Peyer's patch (tissue), 4 donors: ENCODE results near the gene MOSMO. TPM values are rescaled to one million over a fixed set of nuclear protein-coding genes. Genes with fewer than 3 reads are reported as not detected.
"Not testable (repeated sequence)": the region's sequence is repeated elsewhere in the genome, so short reads cannot be mapped to it uniquely, and the experiment has no call there.

Source experiments
- DNase-seq, 3 donors: peaks; one replicate each; pipeline ENCODE4 v3.0.0-alpha.2; 2017 to 2019
- H3K27ac ChIP-seq, 4 donors: fragments of 200-600 bp; sonication (generic); one replicate each; pipeline ENCODE4 v1.5.1; 2016 to 2019
- H3K27me3 ChIP-seq, 2 donors: fragments of 200-600 bp; sonication (generic); one replicate each; pipeline ENCODE4 v1.5.1; 2019
- H3K36me3 ChIP-seq, 3 donors: fragments of 200-600 bp; sonication (generic); one replicate each; pipeline ENCODE4 v1.5.1; 2016 to 2019
- H3K4me1 ChIP-seq, 4 donors: fragments of 200-600 bp; sonication (generic); one replicate each; pipeline ENCODE4 v1.5.1; 2016 to 2019
- H3K4me3 ChIP-seq, 4 donors: fragments of 200-600 bp; sonication (generic); 1 replicate in 3 of 4; 2 replicates in 1 of 4; pipeline ENCODE4 v1.5.1; 2016 to 2019; ENCODE audit warnings: mild to moderate bottlenecking in 1 of 4
- H3K9me3 ChIP-seq, 4 donors: fragments of 200-600 bp; sonication (generic); one replicate each; pipeline ENCODE4 v1.5.1; 2016 to 2019; ENCODE audit warnings: mild to moderate bottlenecking in 1 of 4
- CTCF ChIP-seq, 6 experiments: fragments of 450-650 bp in 4 of 6; fragments of 200-600 bp in 2 of 6; sonication (generic) in 1 of 6; IDR thresholded peaks; one replicate each; pipeline ENCODE4 v1.5.1; 2017 to 2019; ENCODE audit warnings: antibody characterized with exemption in 6 of 6, mild to moderate bottlenecking in 3 of 6, moderate library complexity in 1 of 6
- POLR2A ChIP-seq, 2 donors: fragments of 450-650 bp; IDR thresholded peaks; one replicate each; pipeline ENCODE4 v1.5.1; 2017; ENCODE audit warnings: antibody characterized with exemption in 2 of 2, mild to moderate bottlenecking in 2 of 2, moderate library complexity in 2 of 2
- total RNA-seq, 4 donors: library from RNA; depleted of rRNA; stranded (reverse); fragments of >200 nt; gene quantifications; one replicate each; pipeline ENCODE4 v1.1.0, GENCODE V29; 2016

MOSMO gene
- total RNA-seq, 4 donors from 2014 or later = 9.9 to 28.0 (median 13.4) TPM

GRCh38 chr16:21991621-21992020 is 16.3 kb upstream of the MOSMO start:
- Histone ChIP-seq H3K9me3 (no peaks in the 10 kb centered on the region), H3K36me3 (no peaks in the 10 kb centered on the region), H3K4me1 (peaks cover 0 to 5% (median 0%) of the 10 kb centered on the region in 4 donors), H3K27ac (no peak overlapping the region), H3K27me3 (no peaks in the 10 kb centered on the region), H3K4me3 (no peak overlapping the region)
- DNase-seq = no peak
- no peak for TF ChIP-seq CTCF (IDR thresholded peaks at IDR 0.05)
- TF ChIP-seq POLR2A (IDR thresholded peaks at IDR 0.05) = no peak

- Histone ChIP-seq H3K27me3 (no peaks in the 10 kb centered on the region), H3K4me1 (peaks cover 0 to 5% (median 0%) of the 10 kb centered on the region in 4 donors), H3K36me3 (no peaks in the 10 kb centered on the region), H3K9me3 (no peaks in the 10 kb centered on the region), H3K27ac (no peak overlapping the region), H3K4me3 (no peak overlapping the region)
- no peak for TF ChIP-seq POLR2A (IDR thresholded peaks at IDR 0.05)
- TF ChIP-seq CTCF (IDR thresholded peaks at IDR 0.05) = no peak
- DNase-seq = no peak
Observed at GRCh38 chr16:21994856-21995465, 12.9 kb upstream of the MOSMO start.

- Histone ChIP-seq H3K27ac (no peak overlapping the region), H3K4me1 (peaks cover 0 to 14% (median 0%) of the 10 kb centered on the region in 4 donors), H3K27me3 (no peaks in the 10 kb centered on the region), H3K4me3 (no peak overlapping the region), H3K36me3 (no peaks in the 10 kb centered on the region), H3K9me3 (no peaks in the 10 kb centered on the region)
- no peak for TF ChIP-seq CTCF (IDR thresholded peaks at IDR 0.05)
- TF ChIP-seq POLR2A (IDR thresholded peaks at IDR 0.05) = no peak
- DNase-seq = no peak
Observed at GRCh38 chr16:21996923-21997696, 10.8 kb upstream of the MOSMO start.

DNA sequence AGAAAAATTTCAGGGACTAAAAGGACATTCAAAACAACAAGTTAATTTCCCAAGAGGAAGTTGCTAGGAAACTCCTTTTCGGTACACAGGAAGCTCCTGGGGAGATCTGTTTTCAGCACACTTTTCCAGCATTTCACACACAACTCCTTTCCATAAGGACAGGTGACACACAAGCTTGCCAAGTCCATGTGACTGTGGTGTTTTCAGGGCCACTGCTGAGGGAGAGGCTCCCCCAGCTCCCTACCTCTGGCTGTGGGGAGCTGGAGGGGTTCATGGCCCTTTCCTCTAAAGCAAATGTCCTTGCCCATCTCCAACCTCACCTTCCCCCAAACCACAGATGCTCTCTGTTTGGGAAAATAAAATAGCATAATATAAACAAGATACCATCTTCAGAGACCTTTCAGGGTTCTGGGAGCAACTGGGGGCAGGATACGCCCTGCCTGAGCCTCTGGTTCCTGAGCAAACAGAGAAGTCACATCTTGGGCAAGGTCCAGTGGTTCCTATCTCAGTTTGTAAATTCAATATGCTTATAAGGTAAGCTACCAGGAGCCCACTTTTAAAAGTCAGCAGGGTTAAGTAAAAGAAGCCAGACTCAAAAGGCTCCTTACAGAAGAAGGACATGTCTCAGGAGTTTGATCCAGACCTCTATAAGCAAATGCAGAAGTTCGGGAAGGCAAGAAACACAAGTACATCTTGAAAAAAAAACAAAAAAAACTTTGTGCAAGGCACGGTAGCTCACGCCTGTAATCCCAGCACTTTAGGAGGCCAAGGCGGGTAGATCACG is 10.0 kb upstream of the MOSMO start:
- Histone ChIP-seq H3K36me3 (no peaks in the 10 kb centered on the region), H3K9me3 (no peaks in the 10 kb centered on the region), H3K4me3 (no peak overlapping the region), H3K27me3 (no peaks in the 10 kb centered on the region), H3K27ac (no peak overlapping the region), H3K4me1 (peaks cover 0 to 14% (median 0%) of the 10 kb centered on the region in 4 donors)
- no peak for TF ChIP-seq POLR2A (IDR thresholded peaks at IDR 0.05)
- TF ChIP-seq CTCF (IDR thresholded peaks at IDR 0.05) = no peak
- DNase-seq = no peak

DNA sequence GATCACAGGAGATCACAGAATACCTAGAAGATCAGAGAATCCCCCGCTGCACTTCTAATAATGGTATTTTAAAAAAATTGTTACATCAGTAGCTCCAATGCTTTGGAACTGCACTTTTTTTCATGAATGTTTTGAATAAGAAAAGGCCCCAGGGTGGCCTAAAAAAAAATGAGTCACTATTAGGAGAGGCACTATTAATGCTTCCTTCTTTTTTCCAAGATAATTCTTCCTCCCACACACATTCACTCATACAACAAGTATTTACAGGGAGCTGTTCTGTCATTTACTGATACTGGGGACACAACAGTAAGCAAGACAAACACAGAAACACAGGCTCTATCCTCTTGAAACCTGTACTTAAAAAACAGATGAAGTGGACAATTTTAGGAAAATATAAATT is 6.3 kb upstream of the MOSMO start:
- Histone ChIP-seq H3K4me3 (no peak overlapping the region), H3K9me3 (no peaks in the 10 kb centered on the region), H3K36me3 (no peaks in the 10 kb centered on the region), H3K27ac (no peak overlapping the region), H3K27me3 (no peaks in the 10 kb centered on the region), H3K4me1 (peaks cover 0 to 14% (median 0%) of the 10 kb centered on the region in 4 donors)
- no peak for DNase-seq
- TF ChIP-seq CTCF (IDR thresholded peaks at IDR 0.05) (no peak), POLR2A (IDR thresholded peaks at IDR 0.05) (no peak)

DNA sequence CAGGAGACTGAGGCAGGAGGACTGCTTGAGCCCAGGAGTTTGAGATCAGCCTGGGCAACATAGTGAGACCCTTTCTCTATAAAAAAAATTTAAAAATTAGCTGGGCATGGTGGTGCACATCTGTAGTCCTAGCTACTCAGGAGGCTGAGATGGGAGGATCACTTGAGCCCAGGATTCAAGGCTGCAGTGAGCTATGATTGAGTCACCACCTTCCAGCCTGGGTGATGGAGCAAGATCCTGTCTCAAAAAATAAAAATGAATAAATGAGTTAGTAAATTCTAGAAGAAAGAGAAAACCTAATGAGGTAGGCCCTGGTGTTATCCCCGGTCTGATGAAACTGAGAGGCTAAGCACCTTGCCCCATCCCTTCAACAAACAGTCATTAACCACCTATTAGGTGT is 5.9 kb upstream of the MOSMO start:
- H3K27ac ChIP-seq, H3K4me3 ChIP-seq, DNase-seq, H3K9me3 ChIP-seq, H3K36me3 ChIP-seq, H3K27me3 ChIP-seq: not testable (repeated sequence)
- H3K4me1 ChIP-seq = peaks cover 0 to 14% (median 2%) of the 10 kb centered on the region in 4 donors
